K562 (cell line): ENCODE results near the gene ANKRD1. TPM values are rescaled to one million over a fixed set of nuclear protein-coding genes. Genes with fewer than 3 reads are reported as not detected.

ENCODE experiments used
- ATAC-seq: fragments of 200-7000 bp; cut with Tn5 transposase; 3 replicates; pipeline ENCODE4 v1.9.1; 2020; ENCODE audit warnings: moderate library complexity
- BruUV-seq: library from RNA; stranded (reverse); fragments of 400-500 nt; replicated peaks from 2 replicates; lab custom pipeline; 2021; lab: Mats Ljungman, UMichigan
- CTCF ChIA-PET: fragments of 300-600 bp; formaldehyde crosslinking; extraction: SDS; loops from one replicate; lab custom pipeline; 2021; ENCODE audit warnings: low intra/inter-chr PET ratio; lab: Yijun Ruan, JAX
- POLR2A ChIA-PET: fragments of 300-600, 350-650 bp; sonication (Branson Sonifier 250); formaldehyde crosslinking; extraction: SDS; loops from one replicate; lab custom pipeline; 2021; ENCODE audit warnings: antibody characterized with exemption, inconsistent platforms; lab: Yijun Ruan, JAX
- DNase-seq, 4 experiments: peaks; one replicate each; pipeline versions ENCODE4 v3.0.0 to v3.0.0-alpha.2; 2011 to 2018; ENCODE audit warnings: low spot score in 3 of 4, mixed read lengths in 3 of 4; ENCODE audit errors: extremely low read depth in 1 of 4
- FAIRE-seq: peaks from 2 replicates; lab custom pipeline; 2011; peaks lifted over from hg19 to GRCh38; lab: Jason Lieb, UNC
- H2AFZ ChIP-seq: 2 replicates; pipeline ENCODE4 v1.6.0; 2011; ENCODE audit warnings: low read depth, low read length, control low read depth, inconsistent platforms
- H3K27ac ChIP-seq: fragments of 200-600 bp; 3 replicates; pipeline ENCODE4 v1.8.0; 2011; ENCODE audit warnings: low read depth, mild to moderate bottlenecking, control low read depth, inconsistent platforms, low read length, moderate library complexity, mixed read lengths; ENCODE audit errors: extremely low read depth
- H3K27me3 ChIP-seq, 2 experiments: fragments of 300-600 bp in 1 of 2; 2 replicates in 1 of 2; 3 replicates in 1 of 2; pipeline versions ENCODE4 v1.6.0 to v1.8.0; 2011; ENCODE audit warnings: inconsistent platforms in 2 of 2, low read length in 2 of 2, mild to moderate bottlenecking in 1 of 2, mixed read lengths in 1 of 2, moderate library complexity in 1 of 2; ENCODE audit not compliant: control insufficient read depth in 2 of 2, insufficient read depth in 2 of 2
- H3K36me3 ChIP-seq: fragments of 300-600 bp; 3 replicates; pipeline ENCODE4 v1.8.0; 2011; ENCODE audit warnings: mild to moderate bottlenecking, low read length, inconsistent platforms; ENCODE audit not compliant: control insufficient read depth, insufficient read depth
- H3K4me1 ChIP-seq, 2 experiments: fragments of 200-600 bp in 1 of 2; replicated peaks in 1 of 2; 2 replicates in 1 of 2; 3 replicates in 1 of 2; pipeline versions ENCODE4 v1.5.1 to v1.8.0; 2011; ENCODE audit warnings: inconsistent platforms in 2 of 2, low read length in 2 of 2, mild to moderate bottlenecking in 1 of 2, mixed read lengths in 1 of 2, moderate library complexity in 1 of 2; ENCODE audit not compliant: control insufficient read depth in 2 of 2, insufficient read depth in 2 of 2
- H3K4me2 ChIP-seq: 2 replicates; pipeline ENCODE4 v1.6.1; 2011; ENCODE audit warnings: low read length, control low read depth, inconsistent platforms, mixed read lengths; ENCODE audit not compliant: insufficient read depth
- H3K4me3 ChIP-seq: fragments of 200-600 bp; sonication (generic), shearing (Covaris generic); 2 replicates; pipeline ENCODE4 v1.5.1; 2016; ENCODE audit warnings: control low read depth, inconsistent platforms
- H3K79me2 ChIP-seq: fragments of 200-600 bp; 3 replicates; pipeline ENCODE4 v1.8.0; 2011; ENCODE audit warnings: low read length, inconsistent platforms; ENCODE audit not compliant: control insufficient read depth, insufficient read depth
- H3K9ac ChIP-seq, 2 experiments: 2 replicates each; pipeline versions ENCODE4 v1.6.0 to v1.6.1; 2011; ENCODE audit warnings: low read depth in 2 of 2, low read length in 2 of 2, control low read depth in 1 of 2, inconsistent platforms in 1 of 2, mild to moderate bottlenecking in 1 of 2, mixed read lengths in 1 of 2; ENCODE audit not compliant: insufficient read depth in 1 of 2
- H3K9me1 ChIP-seq: one replicate; pipeline ENCODE4 v1.6.0; 2011; ENCODE audit warnings: inconsistent platforms, mild to moderate bottlenecking, low read length, moderate library complexity; ENCODE audit not compliant: control insufficient read depth, insufficient read depth
- H3K9me3 ChIP-seq: replicated peaks from 2 replicates; pipeline ENCODE4 v1.5.1; 2011; ENCODE audit warnings: low read depth, low read length, inconsistent platforms; ENCODE audit not compliant: control insufficient read depth, insufficient read depth
- H4K20me1 ChIP-seq: replicated peaks from 2 replicates; pipeline ENCODE4 v1.6.1; 2011; ENCODE audit warnings: low read length, inconsistent platforms, mixed read lengths; ENCODE audit not compliant: control insufficient read depth, insufficient read depth
- RBFOX2 ChIP-seq: fragments of 200-400 bp; formaldehyde crosslinking; IDR thresholded peaks from 2 replicates; pipeline ENCODE4 v1.6.1; 2017; ENCODE audit warnings: low read depth, mild to moderate bottlenecking, low read length, moderate library complexity
- RNF2 ChIP-seq: sonication (generic); IDR thresholded peaks from 2 replicates; pipeline ENCODE4 v1.6.1; 2016
- WGBS: fragments of 100-300 bp; shearing (Covaris generic); methylation state at CpG from one replicate; pipeline ENCODE4 v1.1.6; 2016; ENCODE audit warnings: low coverage, mixed read lengths; ENCODE audit not compliant: insufficient coverage; ENCODE audit errors: missing lambda C conversion rate; 5-methylcytosine and 5-hydroxymethylcytosine counted together
- in situ Hi-C: fragments of 300-500 bp; cut with MboI; formaldehyde crosslinking; loops from 4 replicates; pipeline ENCODE4 v1.15.0; 2018; ENCODE audit warnings: inconsistent platforms, mixed read lengths
- intact Hi-C: fragments of 100-400 bp; cut with micrococcal nuclease; formaldehyde crosslinking; loops from 2 replicates; pipeline ENCODE4 v1.14.2; 2022
- polyA plus RNA-seq, 8 experiments: library from polyadenylated mRNA; depleted of rRNA in 4 of 8; stranded (reverse) in 5 of 8; unstranded in 3 of 8; fragments of >200 nt; fragmentation: Nextera tagmentation in 2 of 8; fragmentation: Illumina TruSeq in 1 of 8; extraction: Ambion mirVana in 2 of 8; extraction: Trizol in 1 of 8; gene quantifications; 2 replicates each; pipeline versions ENCODE4 v1.2.1 to v1.2.3, GENCODE V29; 2011 to 2014; ENCODE audit warnings: inconsistent platforms in 1 of 8, missing spikeins in 1 of 8
- total RNA-seq, 7 experiments: library from RNA; depleted of rRNA in 6 of 7; stranded (reverse); fragments of >200 nt in 6 of 7; fragmentation: Illumina TruSeq in 2 of 7; extraction: Trizol in 2 of 7; gene quantifications; 2 replicates each; pipeline versions ENCODE4 v1.2.1 to v1.2.3, GENCODE V29; 2011 to 2021; ENCODE audit warnings: low replicate concordance in 1 of 7
- TF ChIP-seq, protein P1 (sequence below): fragments of 250-450 bp; sonication (Bioruptor Pico); IDR thresholded peaks from 2 replicates; pipeline ENCODE4 v1.8.0; 2021; ENCODE audit warnings: borderline replicate concordance, mild to moderate bottlenecking, moderate library complexity; ENCODE audit not compliant: poor library complexity, severe bottlenecking
- TF ChIP-seq, protein P2 (sequence below): fragments of 200-800 bp; sonication (Bioruptor generic); IDR thresholded peaks from 2 replicates; pipeline ENCODE4 v1.6.1; 2016; ENCODE audit warnings: missing genetic modification characterization, missing compliant biosample characterization

ANKRD1 gene
- total and polyA plus RNA-seq, 9 of the 15 experiments (the other 6 are each of a cell fraction or from before 2014, with no cell fraction given), result not detected

DNA sequence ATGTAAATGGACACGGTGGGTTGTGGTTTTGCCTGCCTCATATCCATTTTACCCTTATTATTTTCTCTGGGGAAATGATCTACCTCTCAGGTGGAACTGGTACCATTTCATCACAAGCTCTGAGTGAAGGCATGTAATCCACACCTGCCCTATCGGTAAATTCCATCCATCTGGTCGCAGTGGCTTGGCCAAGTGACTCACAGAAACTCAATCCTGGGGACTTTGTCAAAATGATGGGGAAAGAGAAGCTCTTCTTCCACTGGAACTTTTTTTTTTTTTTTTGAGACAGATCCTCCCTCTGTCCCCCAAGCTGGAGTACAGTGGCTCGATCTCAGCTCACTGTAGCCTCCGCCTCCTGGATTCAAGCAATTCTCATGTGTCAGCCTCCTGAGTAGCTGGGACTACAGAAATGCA lies 48.2 kb upstream of the ANKRD1 start:
- Histone ChIP-seq H3K4me2 (no peak overlapping the region), H2AFZ (no peak overlapping the region), H3K36me3 (no peaks in the 10 kb centered on the region), H3K27ac (no peak overlapping the region), H3K9ac (no peak overlapping the region), H3K79me2 (no peaks in the 10 kb centered on the region), H3K27me3 (peaks cover 0 to 5% of the 10 kb centered on the region in 2 experiments; a peak in 2 of 5 replicates), H3K9me3 (no peaks in the 10 kb centered on the region), H3K4me3 (no peak overlapping the region), H3K4me1 (no peaks in the 10 kb centered on the region; a peak in 1 of 5 replicates), H4K20me1 (no peaks in the 10 kb centered on the region), H3K9me1 (no peaks in the 10 kb centered on the region)
- in situ Hi-C loops (no loop called here), intact Hi-C loops (no loop called here)
- ChIA-PET CTCF (no interaction called here), POLR2A (no interaction called here)
- no peak for DNase-seq
- no peak for ATAC-seq
- WGBS, result 7% methylated on average over 5 of the region's 5 CpGs
- no TSS peak for BruUV-seq
- no peak for FAIRE-seq
- TF ChIP-seq RNF2 (no peak), RBFOX2 (no peak)

DNA sequence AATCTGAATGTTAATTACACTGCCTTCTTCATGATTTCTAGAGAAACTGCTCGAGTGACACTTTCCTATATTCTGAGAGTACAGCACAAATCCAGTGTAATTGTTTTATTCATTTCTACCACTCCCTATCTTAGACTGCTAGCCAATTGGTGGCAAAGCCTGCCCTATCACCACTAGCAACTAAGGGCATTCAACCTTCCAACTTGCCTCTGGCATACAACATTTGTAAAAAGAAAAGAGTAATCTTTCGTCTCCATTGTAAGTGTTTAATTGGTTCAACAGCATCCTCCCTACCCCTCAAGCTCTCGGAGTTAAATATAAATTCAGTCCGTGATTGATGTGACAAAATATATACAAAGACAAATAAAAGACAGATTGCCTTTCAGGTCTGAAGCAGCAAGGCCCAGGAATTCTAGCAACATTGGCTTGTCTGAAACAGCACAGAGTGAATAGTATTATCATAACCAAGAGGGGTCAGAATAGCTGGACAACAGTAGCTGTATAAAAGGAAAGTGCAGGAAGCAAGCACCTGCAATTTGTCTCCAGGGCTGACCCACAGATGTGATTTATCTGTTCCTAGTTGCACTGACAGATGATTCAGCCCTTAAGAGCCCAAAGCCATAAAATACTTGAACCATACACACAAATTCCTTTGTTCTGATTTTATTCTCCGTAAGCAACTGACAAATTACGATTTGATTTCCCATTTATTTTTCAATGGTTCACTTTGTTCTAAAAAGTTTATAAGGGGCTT lies 47.6 kb upstream of the ANKRD1 start:
- no peaks in the 10 kb centered on the region for H3K9me1 ChIP-seq
- no peaks in the 10 kb centered on the region for H3K9me3 ChIP-seq
- no peak overlapping the region for H3K4me3 ChIP-seq
- BruUV-seq, result no TSS peak
- H3K4me1 ChIP-seq, result no peaks in the 10 kb centered on the region; a peak in 1 of 5 replicates
- in situ Hi-C loops, result no loop called here
- no peak overlapping the region for H3K27ac ChIP-seq
- no peaks in the 10 kb centered on the region for H4K20me1 ChIP-seq
- no peak overlapping the region for H3K4me2 ChIP-seq
- H3K79me2 ChIP-seq, result no peaks in the 10 kb centered on the region
- 4% methylated on average over 5 of the region's 6 CpGs for WGBS
- H3K9ac ChIP-seq, result no peak overlapping the region
- H3K27me3 ChIP-seq, result peaks cover 0 to 5% of the 10 kb centered on the region in 2 experiments; a peak in 2 of 5 replicates
- no peak overlapping the region for H2AFZ ChIP-seq
- DNase-seq, result no peak
- no peak for ATAC-seq
- intact Hi-C loops, result no loop called here
- FAIRE-seq, result no peak
- ChIA-PET CTCF (no interaction called here), POLR2A (no interaction called here)
- H3K36me3 ChIP-seq, result no peaks in the 10 kb centered on the region
- TF ChIP-seq, protein P1, sequence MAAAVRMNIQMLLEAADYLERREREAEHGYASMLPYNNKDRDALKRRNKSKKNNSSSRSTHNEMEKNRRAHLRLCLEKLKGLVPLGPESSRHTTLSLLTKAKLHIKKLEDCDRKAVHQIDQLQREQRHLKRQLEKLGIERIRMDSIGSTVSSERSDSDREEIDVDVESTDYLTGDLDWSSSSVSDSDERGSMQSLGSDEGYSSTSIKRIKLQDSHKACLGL (CRISPR knock-in tag), result no peak
- TF ChIP-seq, protein P2, sequence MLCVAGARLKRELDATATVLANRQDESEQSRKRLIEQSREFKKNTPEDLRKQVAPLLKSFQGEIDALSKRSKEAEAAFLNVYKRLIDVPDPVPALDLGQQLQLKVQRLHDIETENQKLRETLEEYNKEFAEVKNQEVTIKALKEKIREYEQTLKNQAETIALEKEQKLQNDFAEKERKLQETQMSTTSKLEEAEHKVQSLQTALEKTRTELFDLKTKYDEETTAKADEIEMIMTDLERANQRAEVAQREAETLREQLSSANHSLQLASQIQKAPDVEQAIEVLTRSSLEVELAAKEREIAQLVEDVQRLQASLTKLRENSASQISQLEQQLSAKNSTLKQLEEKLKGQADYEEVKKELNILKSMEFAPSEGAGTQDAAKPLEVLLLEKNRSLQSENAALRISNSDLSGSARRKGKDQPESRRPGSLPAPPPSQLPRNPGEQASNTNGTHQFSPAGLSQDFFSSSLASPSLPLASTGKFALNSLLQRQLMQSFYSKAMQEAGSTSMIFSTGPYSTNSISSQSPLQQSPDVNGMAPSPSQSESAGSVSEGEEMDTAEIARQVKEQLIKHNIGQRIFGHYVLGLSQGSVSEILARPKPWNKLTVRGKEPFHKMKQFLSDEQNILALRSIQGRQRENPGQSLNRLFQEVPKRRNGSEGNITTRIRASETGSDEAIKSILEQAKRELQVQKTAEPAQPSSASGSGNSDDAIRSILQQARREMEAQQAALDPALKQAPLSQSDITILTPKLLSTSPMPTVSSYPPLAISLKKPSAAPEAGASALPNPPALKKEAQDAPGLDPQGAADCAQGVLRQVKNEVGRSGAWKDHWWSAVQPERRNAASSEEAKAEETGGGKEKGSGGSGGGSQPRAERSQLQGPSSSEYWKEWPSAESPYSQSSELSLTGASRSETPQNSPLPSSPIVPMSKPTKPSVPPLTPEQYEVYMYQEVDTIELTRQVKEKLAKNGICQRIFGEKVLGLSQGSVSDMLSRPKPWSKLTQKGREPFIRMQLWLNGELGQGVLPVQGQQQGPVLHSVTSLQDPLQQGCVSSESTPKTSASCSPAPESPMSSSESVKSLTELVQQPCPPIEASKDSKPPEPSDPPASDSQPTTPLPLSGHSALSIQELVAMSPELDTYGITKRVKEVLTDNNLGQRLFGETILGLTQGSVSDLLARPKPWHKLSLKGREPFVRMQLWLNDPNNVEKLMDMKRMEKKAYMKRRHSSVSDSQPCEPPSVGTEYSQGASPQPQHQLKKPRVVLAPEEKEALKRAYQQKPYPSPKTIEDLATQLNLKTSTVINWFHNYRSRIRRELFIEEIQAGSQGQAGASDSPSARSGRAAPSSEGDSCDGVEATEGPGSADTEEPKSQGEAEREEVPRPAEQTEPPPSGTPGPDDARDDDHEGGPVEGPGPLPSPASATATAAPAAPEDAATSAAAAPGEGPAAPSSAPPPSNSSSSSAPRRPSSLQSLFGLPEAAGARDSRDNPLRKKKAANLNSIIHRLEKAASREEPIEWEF (CRISPR knock-in tag), result no peak
